Common myeloid progenitor, CD34-positive (primary cell): ENCODE results near the gene BEAN1.

Experiments
- CTCF ChIA-PET: fragments of 350-600 bp; sonication (Branson Sonifier 250); formaldehyde crosslinking; loops from one replicate; lab custom pipeline; 2021; ENCODE audit warnings: antibody characterized with exemption; lab: Charles Lee
- POLR2A ChIA-PET: fragments of 350-600 bp; sonication (Branson Sonifier 250); formaldehyde crosslinking; loops from one replicate; lab custom pipeline; 2021; ENCODE audit warnings: antibody characterized with exemption; lab: Charles Lee
- DNase-seq, 3 donors: peaks; one replicate each; pipeline versions ENCODE4 v3.0.0 to v3.0.0-alpha.2; 2013
- H3K27ac ChIP-seq, 2 experiments: 1 replicate in 1 of 2; 2 replicates in 1 of 2; pipeline ENCODE4 v1.7.0; 2013; ENCODE audit warnings: inconsistent platforms in 2 of 2, low read length in 2 of 2, mild to moderate bottlenecking in 2 of 2, low read depth in 1 of 2, moderate library complexity in 1 of 2; ENCODE audit not compliant: severe bottlenecking in 2 of 2, insufficient read depth in 1 of 2, poor library complexity in 1 of 2
- H3K27me3 ChIP-seq, 5 experiments: replicated peaks in 2 of 5; 1 replicate in 3 of 5; 2 replicates in 2 of 5; pipeline versions ENCODE4 v1.6.1 to v1.7.0; 2013; ENCODE audit warnings: low read length in 4 of 5, mild to moderate bottlenecking in 2 of 5, moderate library complexity in 2 of 5, inconsistent platforms in 1 of 5; ENCODE audit not compliant: insufficient read depth in 5 of 5, control insufficient read depth in 4 of 5
- H3K36me3 ChIP-seq, 4 experiments: 1 replicate in 2 of 4; 2 replicates in 2 of 4; pipeline versions ENCODE4 v1.6.1 to v1.7.0; 2013; ENCODE audit warnings: low read length in 3 of 4, control low read depth in 1 of 4, mild to moderate bottlenecking in 1 of 4; ENCODE audit not compliant: control insufficient read depth in 4 of 4, insufficient read depth in 4 of 4
- H3K4me1 ChIP-seq, 4 experiments: 1 replicate in 3 of 4; 2 replicates in 1 of 4; pipeline versions ENCODE4 v1.6.1 to v1.7.1; 2013; ENCODE audit warnings: low read length in 3 of 4, mild to moderate bottlenecking in 3 of 4, control low read depth in 1 of 4, inconsistent platforms in 1 of 4, moderate library complexity in 1 of 4; ENCODE audit not compliant: control insufficient read depth in 4 of 4, insufficient read depth in 4 of 4; ENCODE audit errors: control extremely low read depth in 1 of 4
- H3K4me3 ChIP-seq, 7 experiments: 1 replicate in 4 of 7; 2 replicates in 3 of 7; pipeline versions ENCODE4 v1.5.1 to v1.7.0; 2013; ENCODE audit warnings: mild to moderate bottlenecking in 7 of 7, low read length in 6 of 7, moderate library complexity in 6 of 7, inconsistent platforms in 2 of 7, low read depth in 2 of 7, control low read depth in 1 of 7; ENCODE audit not compliant: insufficient read depth in 4 of 7, control insufficient read depth in 1 of 7; ENCODE audit errors: extremely low read depth in 1 of 7
- H3K9me3 ChIP-seq, 5 experiments: 1 replicate in 4 of 5; 2 replicates in 1 of 5; pipeline versions ENCODE4 v1.6.1 to v1.7.1; 2013; ENCODE audit warnings: low read length in 4 of 5, mild to moderate bottlenecking in 2 of 5, inconsistent platforms in 1 of 5, low read depth in 1 of 5, moderate library complexity in 1 of 5; ENCODE audit not compliant: control insufficient read depth in 4 of 5, insufficient read depth in 2 of 5; ENCODE audit errors: control extremely low read depth in 1 of 5
- WGBS: methylation state at CpG from one replicate; pipeline ENCODE4 v1.1.5; 2013; ENCODE audit not compliant: insufficient coverage; 5-methylcytosine and 5-hydroxymethylcytosine counted together

The BEAN1 gene

GRCh38 chr16:66412182-66412581 is 14.9 kb upstream of the BEAN1 start:
- Histone ChIP-seq H3K4me1 (peaks cover 0 to 8% (median 6%) of the 10 kb centered on the region in 4 experiments), H3K4me3 (no peak overlapping the region), H3K9me3 (peaks cover 0 to 6% (median 4%) of the 10 kb centered on the region in 5 experiments), H3K27me3 (peaks cover 0 to 4% (median 1%) of the 10 kb centered on the region in 5 experiments), H3K27ac (no peak overlapping the region), H3K36me3 (no peaks in the 10 kb centered on the region)
- no peak for DNase-seq
- ChIA-PET POLR2A (no interaction called here), CTCF (no interaction called here)

GRCh38 chr16:66414891-66415290 is 12.2 kb upstream of the BEAN1 start:
- ChIA-PET POLR2A (no interaction called here), CTCF (interaction anchor here (0.8 to 2.1 kb wide), 8 partner anchors 9 to 67 kb away, joined by 3 to 8 read pairs (median 3); no protein-coding TSS in a partner anchor)

GRCh38 chr16:66416136-66416535 is 11.0 kb upstream of the BEAN1 start:
- H3K36me3 ChIP-seq = no peaks in the 10 kb centered on the region
- CTCF ChIA-PET = interaction anchor here (1.1 to 2.1 kb wide), 2 partner anchors 8 to 35 kb away, joined by 4 to 8 read pairs; no protein-coding TSS in a partner anchor
- no peaks in the 10 kb centered on the region for H3K4me1 ChIP-seq
- no peak overlapping the region for H3K4me3 ChIP-seq
- DNase-seq = no peak
- no CpG with 5 or more reads among the region's 1 CpG for WGBS
- H3K9me3 ChIP-seq = peaks cover 0 to 6% (median 4%) of the 10 kb centered on the region in 5 experiments
- H3K27ac ChIP-seq = no peak overlapping the region
- POLR2A ChIA-PET = no interaction called here
- H3K27me3 ChIP-seq = peaks cover 0 to 9% (median 0%) of the 10 kb centered on the region in 5 experiments

More at GRCh38 chr16:66414891-66415290, 12.2 kb upstream of the BEAN1 start:
- Histone ChIP-seq H3K4me3 (no peak overlapping the region), H3K4me1 (no peaks in the 10 kb centered on the region), H3K27ac (no peak overlapping the region), H3K9me3 (peaks cover 0 to 6% (median 4%) of the 10 kb centered on the region in 5 experiments), H3K27me3 (peaks cover 0 to under 1% (median 0%) of the 10 kb centered on the region in 5 experiments), H3K36me3 (no peaks in the 10 kb centered on the region)
- DNase-seq = no peak
- no CpG with 5 or more reads among the region's 1 CpG for WGBS

GRCh38 chr16:66416939-66417700 is 10.0 kb upstream of the BEAN1 start:
- H3K4me1 ChIP-seq = no peaks in the 10 kb centered on the region
- ChIA-PET CTCF (interaction anchor here (2.1 kb wide), 2 partner anchors 10 to 12 kb away, joined by 9 to 14 read pairs; no protein-coding TSS in a partner anchor), POLR2A (no interaction called here)
- WGBS = 96% methylated on average over 5 of the region's 9 CpGs
- H3K36me3 ChIP-seq = no peaks in the 10 kb centered on the region
- no peak overlapping the region for H3K27ac ChIP-seq
- H3K4me3 ChIP-seq = no peak overlapping the region
- peaks cover 0 to 6% (median 3%) of the 10 kb centered on the region in 5 experiments for H3K9me3 ChIP-seq
- no peak for DNase-seq
- peaks cover 0 to 12% (median 4%) of the 10 kb centered on the region in 5 experiments for H3K27me3 ChIP-seq

- DNase-seq = peak in 2 of 3 donors; percentile 32 to 33
- Histone ChIP-seq H3K27me3 (peaks cover 0 to 16% (median 10%) of the 10 kb centered on the region in 5 experiments), H3K36me3 (no peaks in the 10 kb centered on the region), H3K9me3 (peaks cover 0 to 3% (median 0%) of the 10 kb centered on the region in 5 experiments), H3K4me1 (no peaks in the 10 kb centered on the region), H3K4me3 (no peak overlapping the region), H3K27ac (no peak overlapping the region)
- 83% methylated on average over 6 of the region's 9 CpGs for WGBS
- ChIA-PET POLR2A (no interaction called here), CTCF (interaction anchor here (2.1 kb wide), 2 partner anchors 11 to 13 kb away, joined by 9 to 14 read pairs; no protein-coding TSS in a partner anchor)
Observed at GRCh38 chr16:66418165-66418962, 8.7 kb upstream of the BEAN1 start.

- POLR2A ChIA-PET = no interaction called here
- no peak overlapping the region for H3K4me3 ChIP-seq
- CTCF ChIA-PET = no interaction called here
- H3K27ac ChIP-seq = no peak overlapping the region
- peaks cover 0 to 3% (median 0%) of the 10 kb centered on the region in 5 experiments for H3K9me3 ChIP-seq
- DNase-seq = peak in 1 of 3 donors; percentile 16
- H3K27me3 ChIP-seq = peaks cover 0 to 25% (median 16%) of the 10 kb centered on the region in 5 experiments
- no peaks in the 10 kb centered on the region for H3K36me3 ChIP-seq
- no peaks in the 10 kb centered on the region for H3K4me1 ChIP-seq
- WGBS = 92% methylated on average over 2 of the region's 3 CpGs
Observed at GRCh38 chr16:66419527-66419926, 7.6 kb upstream of the BEAN1 start.
